ENCODE results near the gene GMIP.

GMIP gene

DNA sequence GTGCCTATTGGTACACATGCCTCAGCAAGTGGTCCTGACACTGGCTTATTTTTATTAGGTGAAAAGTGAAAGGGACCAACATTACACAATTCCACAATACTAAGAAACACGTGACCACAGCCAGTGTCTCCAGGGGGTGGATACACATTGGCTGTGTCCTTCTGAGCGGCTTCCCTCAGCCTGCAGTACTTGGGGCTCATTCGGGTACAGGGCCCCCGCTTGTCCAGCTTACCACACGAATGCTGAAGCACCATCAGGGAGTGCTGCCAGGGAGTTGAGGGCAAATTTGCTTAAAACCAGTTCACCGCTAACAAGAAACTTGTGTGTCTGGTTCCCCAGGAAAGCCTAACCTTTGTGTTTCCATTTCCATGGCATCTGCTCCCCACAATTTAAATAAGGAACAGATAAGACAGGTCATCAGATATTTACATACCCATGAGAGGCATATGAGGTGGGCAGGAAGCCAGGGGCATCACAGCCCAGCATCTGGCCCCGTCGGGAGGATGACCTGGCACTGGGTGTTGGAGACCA lies 48.2 kb downstream of the GMIP start:
- TF ChIP-seq EZH2phosphoT487 (IDR thresholded peaks at IDR 0.05; ENCODE audit: borderline replicate concordance, low read length) = no peak
- TF ChIP-seq CTCF (IDR thresholded peaks at IDR 0.05; ENCODE audit: low read depth, low read length, poor library complexity, severe bottlenecking) = no peak
- Histone ChIP-seq H3K4me1 (ENCODE audit: control insufficient read depth, low read length) (peaks cover 54% of the 10 kb centered on the region), H3K9me3 (ENCODE audit: control insufficient read depth, insufficient read depth, low read length) (no peaks in the 10 kb centered on the region), H3K36me3 (ENCODE audit: control insufficient read depth, low read length) (peaks cover 8% of the 10 kb centered on the region), H3K4me2 (ENCODE audit: low read length) (no peak overlapping the region), H3K27ac (ENCODE audit: low read depth, low read length) (no peak overlapping the region), H3K4me3 (ENCODE audit: low read length) (no peak overlapping the region), H3F3A (ENCODE audit: control insufficient read depth, insufficient read depth) (peaks cover 11% of the 10 kb centered on the region), H3K27me3 (ENCODE audit: control insufficient read depth, low read length) (no peaks in the 10 kb centered on the region), H4K20me1 (ENCODE audit: control insufficient read depth, insufficient read depth, low read depth, low read length) (no peaks in the 10 kb centered on the region), H3K9me2 (replicated peaks; ENCODE audit: control insufficient read depth, low read length) (no peaks in the 10 kb centered on the region), H3K79me2 (ENCODE audit: control insufficient read depth, low read length) (no peaks in the 10 kb centered on the region)

DNA sequence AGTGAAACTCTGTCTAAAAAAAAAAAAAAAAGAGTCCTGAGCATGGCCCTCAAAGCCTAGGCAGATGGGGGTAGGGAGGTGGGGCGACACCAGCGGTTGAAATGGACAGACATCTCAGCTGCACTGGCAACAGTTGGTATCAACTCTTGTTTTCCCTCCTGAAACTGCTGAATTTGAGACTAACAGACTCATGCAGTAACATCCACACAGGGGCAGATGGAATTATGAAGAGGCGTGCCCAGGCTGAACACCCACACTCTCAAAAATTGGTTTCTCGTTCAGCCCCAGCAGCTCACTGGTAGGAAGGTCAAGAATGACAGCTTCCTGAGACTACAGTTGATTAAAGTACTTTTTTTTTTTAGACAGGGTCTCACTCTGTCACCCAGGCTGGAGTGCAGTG lies 49.1 kb downstream of the GMIP start:
- no peak overlapping the region for H3K4me3 ChIP-seq (ENCODE audit: low read length)
- H3K9me2 ChIP-seq (replicated peaks; ENCODE audit: control insufficient read depth, low read length) = no peaks in the 10 kb centered on the region
- TF ChIP-seq EZH2phosphoT487 (IDR thresholded peaks at IDR 0.05; ENCODE audit: borderline replicate concordance, low read length) = no peak
- no peak for TF ChIP-seq CTCF (IDR thresholded peaks at IDR 0.05; ENCODE audit: low read depth, low read length, poor library complexity, severe bottlenecking)
- no peak overlapping the region for H3K4me2 ChIP-seq (ENCODE audit: low read length)
- H3F3A ChIP-seq (ENCODE audit: control insufficient read depth, insufficient read depth) = peaks cover 11% of the 10 kb centered on the region
- H4K20me1 ChIP-seq (ENCODE audit: control insufficient read depth, insufficient read depth, low read depth, low read length) = no peaks in the 10 kb centered on the region
- no peaks in the 10 kb centered on the region for H3K79me2 ChIP-seq (ENCODE audit: control insufficient read depth, low read length)
- H3K36me3 ChIP-seq (ENCODE audit: control insufficient read depth, low read length) = peaks cover 8% of the 10 kb centered on the region
- no peak overlapping the region for H3K27ac ChIP-seq (ENCODE audit: low read depth, low read length)
- H3K9me3 ChIP-seq (ENCODE audit: control insufficient read depth, insufficient read depth, low read length) = no peaks in the 10 kb centered on the region
- peaks cover 48% of the 10 kb centered on the region for H3K4me1 ChIP-seq (ENCODE audit: control insufficient read depth, low read length)
- H3K27me3 ChIP-seq (ENCODE audit: control insufficient read depth, low read length) = no peaks in the 10 kb centered on the region

DNA sequence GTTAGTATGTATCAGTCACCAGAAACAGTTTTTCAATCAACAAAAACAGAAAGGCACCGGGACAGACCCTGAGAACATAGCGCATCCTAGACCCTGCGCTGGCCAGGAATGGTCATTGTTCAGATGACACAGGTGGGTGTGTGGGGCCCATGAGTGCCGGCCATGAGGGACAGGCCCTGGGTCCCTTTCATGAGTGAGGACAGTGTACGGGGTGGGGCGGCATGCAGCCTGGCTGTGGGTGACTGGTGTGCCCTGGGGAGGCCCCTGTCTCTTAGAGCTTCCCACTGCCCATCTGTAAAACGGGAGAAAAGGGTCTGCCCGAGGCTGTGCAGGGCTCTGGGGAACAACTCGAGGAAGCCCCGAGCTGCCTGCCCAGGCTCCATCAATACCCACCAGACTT lies 50.8 kb downstream of the GMIP start:
- no peaks in the 10 kb centered on the region for H3K9me2 ChIP-seq (replicated peaks; ENCODE audit: control insufficient read depth, low read length)
- no peaks in the 10 kb centered on the region for H3K27me3 ChIP-seq (ENCODE audit: control insufficient read depth, low read length)
- H3K9me3 ChIP-seq (ENCODE audit: control insufficient read depth, insufficient read depth, low read length) = no peaks in the 10 kb centered on the region
- no peak overlapping the region for H3K4me2 ChIP-seq (ENCODE audit: low read length)
- H4K20me1 ChIP-seq (ENCODE audit: control insufficient read depth, insufficient read depth, low read depth, low read length) = no peaks in the 10 kb centered on the region
- no peaks in the 10 kb centered on the region for H3K79me2 ChIP-seq (ENCODE audit: control insufficient read depth, low read length)
- H3K36me3 ChIP-seq (ENCODE audit: control insufficient read depth, low read length) = peaks cover 5% of the 10 kb centered on the region
- no peak overlapping the region for H3K4me3 ChIP-seq (ENCODE audit: low read length)
- H3K4me1 ChIP-seq (ENCODE audit: control insufficient read depth, low read length) = peaks cover 31% of the 10 kb centered on the region
- H3K27ac ChIP-seq (ENCODE audit: low read depth, low read length) = no peak overlapping the region
- peaks cover 5% of the 10 kb centered on the region; the same call in 1 of the 2 replicates for H3F3A ChIP-seq (ENCODE audit: control insufficient read depth, insufficient read depth)
- no peak for TF ChIP-seq CTCF (IDR thresholded peaks at IDR 0.05; ENCODE audit: low read depth, low read length, poor library complexity, severe bottlenecking)
- TF ChIP-seq EZH2phosphoT487 (IDR thresholded peaks at IDR 0.05; ENCODE audit: borderline replicate concordance, low read length) = no peak
